ENCODE measurements around the gene MRPL38. TPM values are rescaled to one million over a fixed set of nuclear protein-coding genes. Genes with fewer than 3 reads are reported as not detected.

The MRPL38 gene
- total RNA-seq, 1 experiment from 2014 or later, result 112 TPM

DNA sequence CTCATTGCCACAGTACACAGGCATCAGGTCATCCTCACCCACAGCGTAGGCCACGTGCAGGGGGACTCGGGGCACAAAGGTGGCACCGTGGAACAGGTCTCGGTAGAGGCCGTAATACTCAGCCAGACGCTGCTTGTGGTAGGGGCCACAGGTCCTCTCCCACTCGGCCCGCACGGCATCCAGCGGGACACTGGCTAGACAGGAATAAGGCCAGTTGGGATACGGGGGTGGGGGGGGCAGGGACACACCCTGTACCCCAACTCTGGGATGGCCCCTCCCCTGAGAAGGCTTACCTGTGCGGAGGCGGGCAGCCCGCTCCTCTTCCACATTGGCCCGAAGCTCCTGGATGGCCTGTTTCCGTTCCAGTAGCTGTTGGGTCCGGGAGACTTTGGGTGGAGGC is 3.0 kb downstream of the MRPL38 start:
- CTCF ChIA-PET, result interaction anchor here (0.6 kb wide), 1 partner anchor 16 kb away, joined by 7 read pairs; no protein-coding TSS in a partner anchor
- intact Hi-C loops (cut with micrococcal nuclease; ENCODE audit: unreplicated experiment), result no loop called here
- no peaks in the 10 kb centered on the region for H3K9me3 Mint-ChIP-seq (ENCODE audit: low read depth, unreplicated experiment)
- TF ChIP-seq, protein P1, sequence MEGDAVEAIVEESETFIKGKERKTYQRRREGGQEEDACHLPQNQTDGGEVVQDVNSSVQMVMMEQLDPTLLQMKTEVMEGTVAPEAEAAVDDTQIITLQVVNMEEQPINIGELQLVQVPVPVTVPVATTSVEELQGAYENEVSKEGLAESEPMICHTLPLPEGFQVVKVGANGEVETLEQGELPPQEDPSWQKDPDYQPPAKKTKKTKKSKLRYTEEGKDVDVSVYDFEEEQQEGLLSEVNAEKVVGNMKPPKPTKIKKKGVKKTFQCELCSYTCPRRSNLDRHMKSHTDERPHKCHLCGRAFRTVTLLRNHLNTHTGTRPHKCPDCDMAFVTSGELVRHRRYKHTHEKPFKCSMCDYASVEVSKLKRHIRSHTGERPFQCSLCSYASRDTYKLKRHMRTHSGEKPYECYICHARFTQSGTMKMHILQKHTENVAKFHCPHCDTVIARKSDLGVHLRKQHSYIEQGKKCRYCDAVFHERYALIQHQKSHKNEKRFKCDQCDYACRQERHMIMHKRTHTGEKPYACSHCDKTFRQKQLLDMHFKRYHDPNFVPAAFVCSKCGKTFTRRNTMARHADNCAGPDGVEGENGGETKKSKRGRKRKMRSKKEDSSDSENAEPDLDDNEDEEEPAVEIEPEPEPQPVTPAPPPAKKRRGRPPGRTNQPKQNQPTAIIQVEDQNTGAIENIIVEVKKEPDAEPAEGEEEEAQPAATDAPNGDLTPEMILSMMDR (IDR thresholded peaks at IDR 0.05; ENCODE audit: unreplicated experiment), result no peak
- H3K4me1 Mint-ChIP-seq (ENCODE audit: low read depth, unreplicated experiment), result no peaks in the 10 kb centered on the region
- no peak for DNase-seq
- H3K27me3 Mint-ChIP-seq (ENCODE audit: unreplicated experiment), result no peaks in the 10 kb centered on the region
- no peak overlapping the region for H3K4me3 Mint-ChIP-seq (ENCODE audit: low read depth, unreplicated experiment)
- no TSS peak for BruUV-seq (replicated peaks)
- H3K27ac Mint-ChIP-seq (ENCODE audit: unreplicated experiment), result no peak overlapping the region
- peaks cover 45% of the 10 kb centered on the region for H3K36me3 Mint-ChIP-seq (ENCODE audit: insufficient read depth, unreplicated experiment)

DNA sequence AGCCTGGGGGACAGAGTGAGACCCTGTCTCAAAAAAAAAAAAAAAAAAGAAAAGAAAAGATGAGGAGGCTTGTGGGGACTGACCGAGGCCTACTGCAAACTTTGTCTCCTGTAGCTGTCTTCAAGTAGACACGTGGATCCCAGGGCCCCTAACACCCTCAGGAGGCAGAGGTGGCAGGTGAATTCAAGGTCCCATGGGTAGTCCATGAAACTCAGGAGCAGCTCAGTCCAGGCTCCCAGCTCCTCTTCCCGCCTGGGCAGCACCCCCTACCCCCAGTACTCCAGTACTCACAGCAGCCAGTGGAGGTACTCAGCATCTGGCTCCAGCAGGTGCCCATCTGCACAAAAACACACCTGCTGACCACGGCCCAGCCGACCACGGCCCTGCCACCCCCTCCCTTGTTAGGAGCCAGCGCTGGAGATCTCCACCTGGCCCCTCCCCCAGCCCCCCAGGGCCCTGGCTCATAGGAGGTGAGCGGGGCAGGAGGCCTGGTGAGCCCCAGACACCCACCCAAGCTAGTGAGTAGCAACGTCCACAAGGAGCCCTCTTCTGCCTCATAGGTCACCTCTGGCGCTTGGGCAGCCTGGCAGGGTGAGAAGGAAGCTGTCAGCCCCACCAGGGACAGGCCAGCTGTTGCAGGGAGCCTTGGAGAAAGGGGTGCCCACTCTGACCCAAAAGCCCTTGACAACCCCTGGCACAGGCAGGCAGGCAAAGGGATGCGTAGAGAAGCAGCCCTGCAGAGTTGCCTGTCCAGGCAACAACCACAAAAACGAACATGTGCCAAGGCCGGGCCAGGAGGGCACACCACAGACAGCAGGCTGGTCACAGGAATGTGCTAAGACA is 3.8 kb downstream of the MRPL38 start:
- Mint-ChIP-seq H3K36me3 (ENCODE audit: insufficient read depth, unreplicated experiment) (peaks cover 52% of the 10 kb centered on the region), H3K4me1 (ENCODE audit: low read depth, unreplicated experiment) (no peaks in the 10 kb centered on the region), H3K4me3 (ENCODE audit: low read depth, unreplicated experiment) (no peak overlapping the region), H3K27me3 (ENCODE audit: unreplicated experiment) (no peaks in the 10 kb centered on the region), H3K27ac (ENCODE audit: unreplicated experiment) (no peak overlapping the region), H3K9me3 (ENCODE audit: low read depth, unreplicated experiment) (no peaks in the 10 kb centered on the region)
- CTCF ChIA-PET, result interaction anchor here (0.6 kb wide), 1 partner anchor 15 kb away, joined by 7 read pairs; no protein-coding TSS in a partner anchor
- intact Hi-C loops (cut with micrococcal nuclease; ENCODE audit: unreplicated experiment), result no loop called here
- no TSS peak for BruUV-seq (replicated peaks)
- no peak for DNase-seq
- TF ChIP-seq, protein P1 (IDR thresholded peaks at IDR 0.05; ENCODE audit: unreplicated experiment), result no peak

DNA sequence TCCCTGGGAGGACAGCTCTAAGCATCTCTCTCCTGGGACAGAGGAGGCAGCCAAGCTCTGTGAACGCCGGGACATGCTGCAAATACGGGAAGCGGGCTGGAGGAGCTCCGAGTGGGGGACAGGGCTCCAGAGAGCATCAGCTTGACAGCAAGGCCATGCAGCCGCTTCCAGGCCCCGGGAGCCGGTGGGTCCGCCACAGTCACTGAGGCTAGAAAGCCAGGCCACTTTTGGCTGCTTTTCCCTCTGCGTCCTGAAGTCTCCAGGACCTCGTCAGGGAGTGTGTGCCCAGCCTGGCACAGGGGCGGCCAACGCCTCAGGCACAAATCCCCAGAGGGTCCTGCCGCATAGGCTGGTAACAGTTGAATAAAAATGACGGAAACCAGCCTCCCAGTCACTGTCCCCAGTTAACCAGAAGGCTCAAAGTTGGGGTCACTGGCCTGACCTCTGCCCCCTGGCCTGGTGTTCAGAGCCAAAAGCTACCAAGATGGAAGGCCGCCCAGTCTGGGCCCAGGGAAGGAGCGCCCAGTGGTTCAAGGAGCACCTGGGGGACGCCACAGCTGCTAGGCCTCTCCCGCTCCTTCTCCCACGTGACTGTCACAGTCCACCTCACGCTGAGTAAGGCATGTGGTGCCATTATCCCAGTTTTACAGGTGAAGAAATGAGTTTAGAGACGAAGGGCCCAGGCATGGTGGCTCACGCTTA is 4.8 kb downstream of the MRPL38 start:
- CTCF ChIA-PET, result interaction anchor here (1.0 kb wide), 1 partner anchor 45 kb away, joined by 4 read pairs; the partner anchor contains the start of gene WBP2
- H3K27me3 Mint-ChIP-seq (ENCODE audit: unreplicated experiment), result no peaks in the 10 kb centered on the region
- intact Hi-C loops (cut with micrococcal nuclease; ENCODE audit: unreplicated experiment), result no loop called here
- DNase-seq, result no peak
- TF ChIP-seq, protein P1 (IDR thresholded peaks at IDR 0.05; ENCODE audit: unreplicated experiment), result no peak
- BruUV-seq (replicated peaks), result no TSS peak
- no peak overlapping the region for H3K4me3 Mint-ChIP-seq (ENCODE audit: low read depth, unreplicated experiment)
- no peaks in the 10 kb centered on the region for H3K9me3 Mint-ChIP-seq (ENCODE audit: low read depth, unreplicated experiment)
- peaks cover 55% of the 10 kb centered on the region for H3K36me3 Mint-ChIP-seq (ENCODE audit: insufficient read depth, unreplicated experiment)
- no peak overlapping the region for H3K27ac Mint-ChIP-seq (ENCODE audit: unreplicated experiment)
- H3K4me1 Mint-ChIP-seq (ENCODE audit: low read depth, unreplicated experiment), result peaks cover 10% of the 10 kb centered on the region

DNA sequence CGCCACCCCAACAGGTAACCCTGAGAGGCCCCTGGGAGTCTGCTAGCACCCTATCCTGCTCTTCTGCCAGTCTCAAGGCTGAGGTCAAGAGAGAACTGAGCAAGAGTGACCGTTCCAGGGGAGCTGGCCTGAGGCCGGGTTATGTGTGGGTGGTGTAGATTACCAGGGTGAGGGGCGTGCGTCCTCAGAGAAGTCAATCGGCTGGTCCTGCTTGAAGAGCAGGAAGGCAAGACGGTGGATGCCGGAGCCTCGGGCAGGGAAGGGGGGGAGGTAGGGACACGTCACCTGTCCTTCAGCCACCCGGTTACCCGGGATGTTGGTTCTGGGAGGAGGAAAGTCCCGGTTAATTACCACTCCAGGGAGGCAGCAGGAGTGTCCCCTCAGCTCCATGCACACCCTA is 5.3 kb downstream of the MRPL38 start:
- Mint-ChIP-seq H3K4me3 (ENCODE audit: low read depth, unreplicated experiment) (no peak overlapping the region), H3K27me3 (ENCODE audit: unreplicated experiment) (no peaks in the 10 kb centered on the region), H3K4me1 (ENCODE audit: low read depth, unreplicated experiment) (peaks cover 12% of the 10 kb centered on the region), H3K36me3 (ENCODE audit: insufficient read depth, unreplicated experiment) (peaks cover 49% of the 10 kb centered on the region), H3K27ac (ENCODE audit: unreplicated experiment) (no peak overlapping the region), H3K9me3 (ENCODE audit: low read depth, unreplicated experiment) (no peaks in the 10 kb centered on the region)
- DNase-seq, result no peak
- CTCF ChIA-PET, result interaction anchor here (0.6 to 1.0 kb wide), 3 partner anchors 44 to 127 kb away, joined by 3 to 4 read pairs (median 3); partner anchors contain the start of gene WBP2
- intact Hi-C loops (cut with micrococcal nuclease; ENCODE audit: unreplicated experiment), result no loop called here
- TF ChIP-seq, protein P1 (IDR thresholded peaks at IDR 0.05; ENCODE audit: unreplicated experiment), result no peak
- no TSS peak for BruUV-seq (replicated peaks)

Measured in Calu3 (cell line).